Uterus (tissue), 2 donors: ENCODE data around the gene TIMP3.

Experiments
- POLR2A ChIP-seq, 2 donors: fragments of 450-650 bp; IDR thresholded peaks; one replicate each; pipeline ENCODE4 v1.6.1; 2016; ENCODE audit warnings: antibody characterized with exemption in 2 of 2, mild to moderate bottlenecking in 1 of 2, moderate library complexity in 1 of 2
- TF ChIP-seq, protein P1 (sequence below), 4 experiments: fragments of 200-600 bp in 2 of 4; fragments of 450-650 bp in 2 of 4; sonication (generic) in 2 of 4; IDR thresholded peaks; one replicate each; pipeline ENCODE4 v1.5.1; 2016 to 2019; ENCODE audit warnings: antibody characterized with exemption in 4 of 4, mild to moderate bottlenecking in 2 of 4, moderate library complexity in 1 of 4

DNA sequence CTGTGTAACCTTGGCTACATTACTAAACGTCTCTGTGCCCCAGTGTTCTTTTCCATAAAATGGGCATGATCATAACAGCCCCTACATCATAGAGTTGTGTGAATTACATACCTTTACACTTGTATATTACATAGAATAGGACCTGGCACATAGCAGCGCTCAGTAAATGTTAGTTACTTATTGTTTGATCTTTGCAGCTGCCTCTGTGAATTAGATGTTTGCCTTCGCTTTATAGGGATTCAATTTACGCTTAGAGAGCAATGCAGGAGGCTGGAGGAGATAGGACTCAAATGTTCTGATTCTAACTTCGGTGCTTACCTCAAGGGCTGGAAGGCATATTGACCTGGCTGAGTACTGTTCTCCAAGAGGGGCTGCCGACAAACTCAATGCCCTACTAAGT lies 10.4 kb upstream of the TIMP3 start:
- TF ChIP-seq, protein P1, sequence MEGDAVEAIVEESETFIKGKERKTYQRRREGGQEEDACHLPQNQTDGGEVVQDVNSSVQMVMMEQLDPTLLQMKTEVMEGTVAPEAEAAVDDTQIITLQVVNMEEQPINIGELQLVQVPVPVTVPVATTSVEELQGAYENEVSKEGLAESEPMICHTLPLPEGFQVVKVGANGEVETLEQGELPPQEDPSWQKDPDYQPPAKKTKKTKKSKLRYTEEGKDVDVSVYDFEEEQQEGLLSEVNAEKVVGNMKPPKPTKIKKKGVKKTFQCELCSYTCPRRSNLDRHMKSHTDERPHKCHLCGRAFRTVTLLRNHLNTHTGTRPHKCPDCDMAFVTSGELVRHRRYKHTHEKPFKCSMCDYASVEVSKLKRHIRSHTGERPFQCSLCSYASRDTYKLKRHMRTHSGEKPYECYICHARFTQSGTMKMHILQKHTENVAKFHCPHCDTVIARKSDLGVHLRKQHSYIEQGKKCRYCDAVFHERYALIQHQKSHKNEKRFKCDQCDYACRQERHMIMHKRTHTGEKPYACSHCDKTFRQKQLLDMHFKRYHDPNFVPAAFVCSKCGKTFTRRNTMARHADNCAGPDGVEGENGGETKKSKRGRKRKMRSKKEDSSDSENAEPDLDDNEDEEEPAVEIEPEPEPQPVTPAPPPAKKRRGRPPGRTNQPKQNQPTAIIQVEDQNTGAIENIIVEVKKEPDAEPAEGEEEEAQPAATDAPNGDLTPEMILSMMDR (IDR thresholded peaks at IDR 0.05) = no peak
- no peak for TF ChIP-seq POLR2A (IDR thresholded peaks at IDR 0.05)
